NCI-H2171 (cell line): Measurements from ENCODE around the gene NUP93.
"Not testable (repeated sequence)": the region's sequence is repeated elsewhere in the genome, so short reads cannot be mapped to it uniquely, and the experiment has no call there.

Experiments used
- DNase-seq: peaks from one replicate; lab custom pipeline; 2025; lab: John Stamatoyannopoulos, UW

The NUP93 gene

GRCh38 chr16:56709443-56710040 lies 20.4 kb upstream of the NUP93 start:
- DNase-seq, result no peak

GRCh38 chr16:56710181-56710737 lies 19.7 kb upstream of the NUP93 start:
- no peak for DNase-seq

- DNase-seq, result no peak
These were observed 18.1 kb upstream of the NUP93 start for GRCh38 chr16:56711862-56712261.

GRCh38 chr16:56713794-56714193 lies 16.1 kb upstream of the NUP93 start:
- no peak for DNase-seq

- no peak for DNase-seq
These were observed 14.8 kb upstream of the NUP93 start for GRCh38 chr16:56715126-56715525.

- DNase-seq, result peak; percentile 76
These were observed 13.2 kb upstream of the NUP93 start for GRCh38 chr16:56716761-56717160.

- DNase-seq, result not testable (repeated sequence)
These were observed 12.4 kb upstream of the NUP93 start for GRCh38 chr16:56717532-56717931.

GRCh38 chr16:56722200-56722842 lies 7.6 kb upstream of the NUP93 start:
- no peak for DNase-seq

- DNase-seq, result no peak
These were observed 5.7 kb upstream of the NUP93 start for GRCh38 chr16:56724191-56724590.

- no peak for DNase-seq
These were observed 3.6 kb upstream of the NUP93 start for GRCh38 chr16:56726283-56726682.

- no peak for DNase-seq
These were observed 3.0 kb upstream of the NUP93 start for GRCh38 chr16:56726926-56727325.

GRCh38 chr16:56728027-56728426 lies 1.9 kb upstream of the NUP93 start:
- no peak for DNase-seq

GRCh38 chr16:56728980-56729734 lies 772 bp upstream of the NUP93 start:
- DNase-seq, result no peak

- DNase-seq, result no peak
These were observed 2.4 kb downstream of the NUP93 start for GRCh38 chr16:56732366-56732765.

- DNase-seq, result no peak
These were observed 2.9 kb downstream of the NUP93 start for GRCh38 chr16:56732832-56733231.

- DNase-seq, result no peak
These were observed 4.5 kb downstream of the NUP93 start for GRCh38 chr16:56734429-56734828.

GRCh38 chr16:56736476-56736875 lies 6.5 kb downstream of the NUP93 start:
- DNase-seq, result no peak

GRCh38 chr16:56737539-56737938 lies 7.6 kb downstream of the NUP93 start:
- DNase-seq, result no peak

- no peak for DNase-seq
These were observed 8.3 kb downstream of the NUP93 start for GRCh38 chr16:56738221-56738620.

- not testable (repeated sequence) for DNase-seq
These were observed 9.4 kb downstream of the NUP93 start for GRCh38 chr16:56739378-56739777.

GRCh38 chr16:56741399-56741798 lies 11.5 kb downstream of the NUP93 start:
- DNase-seq, result no peak

- DNase-seq, result no peak
These were observed 12.4 kb downstream of the NUP93 start for GRCh38 chr16:56742030-56742984.
